NB4 (cell line): ENCODE measurements around the gene ITGB3.

Experiments used
- POLR2A ChIP-seq: IDR thresholded peaks from 2 replicates; pipeline ENCODE4 v1.6.1; 2011; ENCODE audit warnings: mild to moderate bottlenecking; ENCODE audit not compliant: insufficient read length; ENCODE audit errors: extremely low read depth
- TF ChIP-seq, protein P1 (sequence below): IDR thresholded peaks from one replicate; pipeline ENCODE4 v1.5.1; 2012; ENCODE audit warnings: low read depth, low read length

DNA sequence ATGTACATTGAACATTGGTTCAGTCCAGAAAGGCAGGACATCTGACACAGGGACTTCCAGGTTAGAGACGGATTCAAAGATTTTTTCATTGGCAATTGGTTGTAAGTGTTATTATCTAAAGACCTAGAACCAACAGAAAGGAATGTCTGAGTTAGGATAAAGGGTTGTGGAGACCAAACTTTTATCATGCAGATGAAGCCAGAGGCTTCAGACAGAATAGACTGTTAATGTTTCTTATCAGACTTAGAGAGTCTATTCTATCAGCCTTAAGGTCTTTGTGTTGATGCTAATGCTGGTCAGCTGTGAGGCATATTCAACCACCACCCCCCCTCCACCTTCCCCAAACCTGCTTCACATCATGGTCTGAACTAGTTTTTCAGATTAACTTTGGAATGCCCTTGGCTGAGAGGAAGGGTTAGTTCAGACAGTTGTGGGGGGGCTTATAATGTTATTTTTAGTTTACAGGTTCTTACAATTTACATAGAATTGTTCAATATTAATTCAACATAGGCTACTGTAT is 2.1 kb upstream of the ITGB3 start:
- TF ChIP-seq, protein P1, sequence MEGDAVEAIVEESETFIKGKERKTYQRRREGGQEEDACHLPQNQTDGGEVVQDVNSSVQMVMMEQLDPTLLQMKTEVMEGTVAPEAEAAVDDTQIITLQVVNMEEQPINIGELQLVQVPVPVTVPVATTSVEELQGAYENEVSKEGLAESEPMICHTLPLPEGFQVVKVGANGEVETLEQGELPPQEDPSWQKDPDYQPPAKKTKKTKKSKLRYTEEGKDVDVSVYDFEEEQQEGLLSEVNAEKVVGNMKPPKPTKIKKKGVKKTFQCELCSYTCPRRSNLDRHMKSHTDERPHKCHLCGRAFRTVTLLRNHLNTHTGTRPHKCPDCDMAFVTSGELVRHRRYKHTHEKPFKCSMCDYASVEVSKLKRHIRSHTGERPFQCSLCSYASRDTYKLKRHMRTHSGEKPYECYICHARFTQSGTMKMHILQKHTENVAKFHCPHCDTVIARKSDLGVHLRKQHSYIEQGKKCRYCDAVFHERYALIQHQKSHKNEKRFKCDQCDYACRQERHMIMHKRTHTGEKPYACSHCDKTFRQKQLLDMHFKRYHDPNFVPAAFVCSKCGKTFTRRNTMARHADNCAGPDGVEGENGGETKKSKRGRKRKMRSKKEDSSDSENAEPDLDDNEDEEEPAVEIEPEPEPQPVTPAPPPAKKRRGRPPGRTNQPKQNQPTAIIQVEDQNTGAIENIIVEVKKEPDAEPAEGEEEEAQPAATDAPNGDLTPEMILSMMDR = no peak
- TF ChIP-seq POLR2A = no peak
